Hepatocyte (in vitro differentiated cells): ENCODE data around the gene RNF34. TPM values are rescaled to one million over a fixed set of nuclear protein-coding genes. Genes with fewer than 3 reads are reported as not detected.
"Not testable (repeated sequence)": the region's sequence is repeated elsewhere in the genome, so short reads cannot be mapped to it uniquely, and the experiment has no call there.

Experiments
- DNase-seq: peaks from one replicate; pipeline ENCODE4 v3.0.0-alpha.2; 2016; ENCODE audit warnings: low spot score
- H2AFZ ChIP-seq: fragments of 200-600 bp; sonication (generic); 2 replicates; pipeline ENCODE4 v1.6.0; 2016; ENCODE audit warnings: antibody characterized with exemption, mild to moderate bottlenecking
- H3K27ac ChIP-seq: fragments of 200-600 bp; sonication (generic); 2 replicates; pipeline ENCODE4 v1.5.1; 2016; ENCODE audit warnings: mild to moderate bottlenecking
- H3K27me3 ChIP-seq: fragments of 200-600 bp; sonication (generic); 2 replicates; pipeline ENCODE4 v1.6.1; 2016
- H3K36me3 ChIP-seq: fragments of 200-600 bp; sonication (generic); replicated peaks from 2 replicates; pipeline ENCODE4 v1.5.1; 2016; ENCODE audit warnings: low read depth; ENCODE audit not compliant: insufficient read depth
- H3K4me1 ChIP-seq: fragments of 200-600 bp; sonication (generic); 2 replicates; pipeline ENCODE4 v1.5.1; 2016; ENCODE audit warnings: mild to moderate bottlenecking, moderate library complexity; ENCODE audit not compliant: insufficient read depth
- H3K4me2 ChIP-seq: fragments of 200-600 bp; sonication (generic); 2 replicates; pipeline ENCODE4 v1.6.0; 2016
- H3K4me3 ChIP-seq: fragments of 200-600 bp; sonication (generic); 2 replicates; pipeline ENCODE4 v1.5.1; 2016; ENCODE audit warnings: mild to moderate bottlenecking
- H3K79me2 ChIP-seq: fragments of 200-600 bp; sonication (generic); 2 replicates; pipeline ENCODE4 v1.6.0; 2017; ENCODE audit warnings: mild to moderate bottlenecking
- H3K9me2 ChIP-seq: fragments of 200-600 bp; sonication (generic); replicated peaks from 2 replicates; pipeline ENCODE4 v1.6.0; 2017; ENCODE audit warnings: mild to moderate bottlenecking; ENCODE audit not compliant: insufficient read depth
- H3K9me3 ChIP-seq: fragments of 200-600 bp; sonication (generic); 2 replicates; pipeline ENCODE4 v1.5.1; 2016; ENCODE audit warnings: low read depth, mild to moderate bottlenecking
- H4K20me1 ChIP-seq: fragments of 200-600 bp; sonication (generic); 2 replicates; pipeline ENCODE4 v1.6.0; 2016; ENCODE audit warnings: mild to moderate bottlenecking; ENCODE audit not compliant: insufficient read depth, poor library complexity, severe bottlenecking
- CTCF ChIP-seq: fragments of 200-600 bp; sonication (generic); IDR thresholded peaks from 2 replicates; pipeline ENCODE4 v1.5.1; 2016; ENCODE audit warnings: antibody characterized with exemption, mild to moderate bottlenecking; ENCODE audit not compliant: poor library complexity
- EZH2 ChIP-seq: fragments of 200-600 bp; sonication (generic); IDR thresholded peaks from 2 replicates; pipeline ENCODE4 v1.6.1; 2016; ENCODE audit warnings: antibody characterized with exemption, mild to moderate bottlenecking, borderline replicate concordance
- EZH2phosphoT487 ChIP-seq: fragments of 200-600 bp; sonication (generic); IDR thresholded peaks from one replicate; pipeline ENCODE4 v1.6.1; 2018; ENCODE audit warnings: antibody characterized with exemption, mild to moderate bottlenecking, low read depth, moderate library complexity; ENCODE audit not compliant: unreplicated experiment, severe bottlenecking
- WGBS: methylation state at CpG from one replicate; pipeline ENCODE4 v1.1.6; 2016; ENCODE audit warnings: low lambda C conversion rate; ENCODE audit errors: missing lambda C conversion rate; 5-methylcytosine and 5-hydroxymethylcytosine counted together
- polyA plus RNA-seq: library from polyadenylated mRNA; unstranded; fragments of >200 nt; fragmentation: Nextera tagmentation; extraction: Ambion mirVana; gene quantifications from 2 replicates; pipeline ENCODE4 v1.2.1, GENCODE V29; 2016
- total RNA-seq: library from RNA; depleted of rRNA; stranded (reverse); fragments of >200 nt; gene quantifications from 2 replicates; pipeline ENCODE4 v1.2.3, GENCODE V29; 2014

Gene RNF34
- total and polyA plus RNA-seq, 2 experiments from 2014 or later: 37.0 to 42.2 TPM

GRCh38 chr12:121366063-121366459, 33.9 kb upstream of the RNF34 start:
- no peak overlapping the region for H3K27ac ChIP-seq
- DNase-seq: no peak
- H3K4me1 ChIP-seq: no peaks in the 10 kb centered on the region
- no peak overlapping the region for H3K4me3 ChIP-seq
- no peaks in the 10 kb centered on the region for H3K27me3 ChIP-seq
- no peaks in the 10 kb centered on the region for H3K9me2 ChIP-seq
- H3K4me2 ChIP-seq: no peak overlapping the region
- 38% methylated on average over 4 of the region's 4 CpGs for WGBS
- no peak overlapping the region for H2AFZ ChIP-seq
- TF ChIP-seq EZH2phosphoT487: no peak
- no peak for TF ChIP-seq EZH2
- no peak for TF ChIP-seq CTCF
- no peaks in the 10 kb centered on the region for H3K9me3 ChIP-seq
- H3K79me2 ChIP-seq: no peaks in the 10 kb centered on the region
- H4K20me1 ChIP-seq: no peaks in the 10 kb centered on the region
- H3K36me3 ChIP-seq: no peaks in the 10 kb centered on the region

GRCh38 chr12:121371404-121371803, 28.5 kb upstream of the RNF34 start:
- Histone ChIP-seq H3K4me3 (no peak overlapping the region), H4K20me1 (no peaks in the 10 kb centered on the region), H2AFZ (no peak overlapping the region), H3K4me2 (no peak overlapping the region), H3K9me2 (no peaks in the 10 kb centered on the region), H3K9me3 (no peaks in the 10 kb centered on the region), H3K36me3 (no peaks in the 10 kb centered on the region), H3K79me2 (no peaks in the 10 kb centered on the region), H3K27me3 (no peaks in the 10 kb centered on the region), H3K4me1 (no peaks in the 10 kb centered on the region), H3K27ac (no peak overlapping the region)
- TF ChIP-seq CTCF (no peak), EZH2 (no peak), EZH2phosphoT487 (no peak)
- 91% methylated on average over 3 of the region's 6 CpGs for WGBS
- no peak for DNase-seq

- H3K27me3 ChIP-seq: no peaks in the 10 kb centered on the region
- no peak overlapping the region for H2AFZ ChIP-seq
- no peaks in the 10 kb centered on the region for H3K9me2 ChIP-seq
- H3K4me1 ChIP-seq: no peaks in the 10 kb centered on the region
- no peaks in the 10 kb centered on the region for H4K20me1 ChIP-seq
- H3K4me2 ChIP-seq: no peak overlapping the region
- no peaks in the 10 kb centered on the region for H3K79me2 ChIP-seq
- H3K4me3 ChIP-seq: no peak overlapping the region
- H3K9me3 ChIP-seq: no peaks in the 10 kb centered on the region
- no peak overlapping the region for H3K27ac ChIP-seq
- TF ChIP-seq CTCF (no peak), EZH2phosphoT487 (no peak), EZH2 (no peak)
- DNase-seq: no peak
- no peaks in the 10 kb centered on the region for H3K36me3 ChIP-seq
- 86% methylated on average over 5 of the region's 6 CpGs for WGBS
Observed at GRCh38 chr12:121373755-121374154, 26.2 kb upstream of the RNF34 start.

- H3K79me2 ChIP-seq, H2AFZ ChIP-seq, H3K4me1 ChIP-seq, H3K27ac ChIP-seq, H4K20me1 ChIP-seq, H3K4me3 ChIP-seq, DNase-seq, H3K4me2 ChIP-seq, H3K9me3 ChIP-seq, H3K9me2 ChIP-seq, H3K27me3 ChIP-seq, H3K36me3 ChIP-seq: not testable (repeated sequence)
- WGBS: over 99% methylated on average over 19 of the region's 23 CpGs
Observed at GRCh38 chr12:121374336-121374735, 25.6 kb upstream of the RNF34 start.

- H3K27me3 ChIP-seq, H3K9me2 ChIP-seq, H4K20me1 ChIP-seq, H3K79me2 ChIP-seq, H2AFZ ChIP-seq, H3K4me1 ChIP-seq, H3K36me3 ChIP-seq, H3K4me3 ChIP-seq, DNase-seq, H3K27ac ChIP-seq, H3K4me2 ChIP-seq, H3K9me3 ChIP-seq: not testable (repeated sequence)
- WGBS: 96% methylated on average over 14 of the region's 14 CpGs
Observed at GRCh38 chr12:121374945-121375584, 24.9 kb upstream of the RNF34 start.
